ENCODE data around the gene GIN1. TPM values are rescaled to one million over a fixed set of nuclear protein-coding genes. Genes with fewer than 3 reads are reported as not detected.

Gene GIN1
- total and polyA plus RNA-seq, 2 donors from 2014 or later = 6.3 to 8.1 TPM

GRCh38 chr5:103037673-103038455, 82.1 kb downstream of the GIN1 start:
- FAIRE-seq (no peak), DNase-seq (no peak)
- no peak overlapping the region for H3K4me3 ChIP-seq (ENCODE audit: low read length in 3 of 3)
- H3K36me3 ChIP-seq (ENCODE audit: control insufficient read depth in 2 of 3, insufficient read depth in 3 of 3, low read length in 3 of 3) = no peaks in the 10 kb centered on the region
- H3K27ac ChIP-seq (ENCODE audit: low read depth in 2 of 2, low read length in 2 of 2) = no peak overlapping the region
- no peak overlapping the region for H3K9ac ChIP-seq (ENCODE audit: low read length in 3 of 3)
- no peaks in the 10 kb centered on the region for H3K4me1 ChIP-seq (ENCODE audit: control insufficient read depth in 2 of 3, insufficient read depth in 2 of 3, low read depth in 1 of 3, low read length in 3 of 3)
- TF ChIP-seq CTCF (IDR thresholded peaks at IDR 0.05; ENCODE audit: borderline replicate concordance, extremely low read depth, insufficient read depth) = no peak
- H3K9me3 ChIP-seq (ENCODE audit: control insufficient read depth in 2 of 3, insufficient read depth in 1 of 3, low read length in 3 of 3) = peaks cover 0 to 6% (median 0%) of the 10 kb centered on the region in 3 donors
- no peaks in the 10 kb centered on the region for H3K27me3 ChIP-seq (ENCODE audit: control insufficient read depth, insufficient read depth, low read length)
- intact Hi-C loops (cut with DNase I) = no loop called here

GRCh38 chr5:103036601-103037000, 83.3 kb downstream of the GIN1 start:
- TF ChIP-seq CTCF (IDR thresholded peaks at IDR 0.05; ENCODE audit: borderline replicate concordance, extremely low read depth, insufficient read depth) = no peak
- intact Hi-C loops (cut with DNase I) = no loop called here
- no peak overlapping the region for H3K27ac ChIP-seq (ENCODE audit: low read depth in 2 of 2, low read length in 2 of 2)
- FAIRE-seq (no peak), DNase-seq (no peak)
- no peak overlapping the region for H3K4me3 ChIP-seq (ENCODE audit: low read length in 3 of 3)
- no peaks in the 10 kb centered on the region for H3K27me3 ChIP-seq (ENCODE audit: control insufficient read depth, insufficient read depth, low read length)
- peaks cover 0 to 6% (median 0%) of the 10 kb centered on the region in 3 donors for H3K9me3 ChIP-seq (ENCODE audit: control insufficient read depth in 2 of 3, insufficient read depth in 1 of 3, low read length in 3 of 3)
- no peaks in the 10 kb centered on the region for H3K4me1 ChIP-seq (ENCODE audit: control insufficient read depth in 2 of 3, insufficient read depth in 2 of 3, low read depth in 1 of 3, low read length in 3 of 3)
- H3K9ac ChIP-seq (ENCODE audit: low read length in 3 of 3) = no peak overlapping the region
- peaks cover 0 to 4% (median 0%) of the 10 kb centered on the region in 3 donors for H3K36me3 ChIP-seq (ENCODE audit: control insufficient read depth in 2 of 3, insufficient read depth in 3 of 3, low read length in 3 of 3)

Other genes with a start within 250 kb of the GIN1 start
- gene PPIP5K2, start 163 bp upstream of the GIN1 start, total RNA-seq = 56.4 TPM
- 17.1 TPM for gene PPIP5K2, start 163 bp upstream of the GIN1 start, polyA plus RNA-seq (ENCODE audit: insufficient read depth, low read depth, low replicate concordance)
- 7.1 TPM for gene MACIR, start 138.6 kb upstream of the GIN1 start, total RNA-seq
- 7.4 TPM for gene MACIR, start 138.6 kb upstream of the GIN1 start, polyA plus RNA-seq (ENCODE audit: insufficient read depth, low read depth, low replicate concordance)

All from kidney (tissue), 14 donors.